GM18508 (cell line): ENCODE data around the gene GEMIN2.
"Not testable (repeated sequence)": the region's sequence is repeated elsewhere in the genome, so short reads cannot be mapped to it uniquely, and the experiment has no call there.

Experiments
- ATAC-seq: cut with Tn5 transposase; IDR thresholded peaks from one replicate; pipeline ENCODE4 v1.9.1; 2021; ENCODE audit warnings: moderate number of reproducible peaks; ENCODE audit not compliant: insufficient read depth, unreplicated experiment

The GEMIN2 gene, protein sequence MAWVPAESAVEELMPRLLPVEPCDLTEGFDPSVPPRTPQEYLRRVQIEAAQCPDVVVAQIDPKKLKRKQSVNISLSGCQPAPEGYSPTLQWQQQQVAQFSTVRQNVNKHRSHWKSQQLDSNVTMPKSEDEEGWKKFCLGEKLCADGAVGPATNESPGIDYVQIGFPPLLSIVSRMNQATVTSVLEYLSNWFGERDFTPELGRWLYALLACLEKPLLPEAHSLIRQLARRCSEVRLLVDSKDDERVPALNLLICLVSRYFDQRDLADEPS

DNA sequence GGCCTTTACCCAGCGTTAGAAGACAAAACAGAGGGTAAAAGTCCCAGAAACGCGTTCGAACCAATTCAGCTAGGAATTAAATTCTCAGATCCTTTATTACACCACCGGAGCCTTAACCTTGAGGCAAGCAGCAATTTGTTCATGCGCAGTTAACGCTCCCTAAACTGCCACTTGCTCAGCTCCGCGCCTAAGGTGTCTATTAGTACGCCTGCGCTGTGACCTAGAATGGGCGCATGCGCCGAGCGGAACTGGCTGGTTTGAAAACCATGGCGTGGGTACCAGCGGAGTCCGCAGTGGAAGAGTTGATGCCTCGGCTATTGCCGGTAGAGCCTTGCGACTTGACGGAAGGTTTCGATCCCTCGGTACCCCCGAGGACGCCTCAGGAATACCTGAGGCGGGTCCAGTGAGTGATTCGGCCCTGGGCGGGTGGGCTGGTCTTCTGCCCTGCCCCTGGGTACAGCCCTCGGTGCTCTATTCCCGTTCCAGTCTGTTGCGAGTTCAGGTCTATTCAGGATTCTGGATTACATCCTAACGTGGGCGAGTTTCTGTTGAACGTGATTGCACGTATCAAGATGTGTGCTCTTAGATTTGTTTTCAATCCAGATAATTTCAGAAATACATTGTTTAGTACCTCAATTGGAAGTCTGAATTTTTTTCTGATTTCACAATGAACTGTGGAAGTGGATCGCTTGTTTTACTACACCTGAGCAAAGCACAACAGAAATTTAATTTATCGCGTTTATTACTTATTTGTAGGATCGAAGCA, at the start of gene GEMIN2:
TSS of gene GEMIN2 (plus strand) at position 251 of the 766 bp plus-strand sequence. CDS start at position 267, 16 bp downstream.
- peak; percentile 80 for ATAC-seq

DNA sequence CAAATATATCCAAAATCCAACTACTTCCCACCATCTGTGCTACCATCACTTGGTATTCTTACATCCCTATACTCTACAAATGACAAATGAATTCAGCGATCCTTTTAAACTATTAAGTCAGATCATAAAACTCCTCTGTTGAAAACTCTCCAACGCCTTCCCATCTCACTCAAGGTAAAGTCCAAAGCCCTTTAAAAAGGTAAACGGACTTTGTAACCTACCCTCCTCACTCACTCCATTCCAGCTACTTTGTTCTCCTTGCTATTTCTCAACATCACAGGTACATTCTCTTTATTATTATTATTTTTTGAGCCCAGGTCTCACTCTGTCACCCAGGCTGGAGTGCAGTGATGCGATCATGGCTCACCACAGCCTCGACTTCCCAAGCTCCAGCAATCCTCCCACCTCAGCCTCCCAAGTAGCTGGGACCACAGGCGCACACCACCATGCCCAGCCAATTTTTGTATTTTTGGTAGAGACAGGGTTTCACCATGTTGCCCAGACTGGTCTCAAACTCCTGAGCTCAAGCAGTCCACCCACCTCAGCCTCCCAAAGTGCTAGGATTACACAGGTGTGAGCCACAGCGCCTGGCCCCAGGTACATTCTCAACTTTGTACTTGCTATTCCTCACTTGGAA, 44.8 kb upstream of the GEMIN2 start:
- ATAC-seq = not testable (repeated sequence)

DNA sequence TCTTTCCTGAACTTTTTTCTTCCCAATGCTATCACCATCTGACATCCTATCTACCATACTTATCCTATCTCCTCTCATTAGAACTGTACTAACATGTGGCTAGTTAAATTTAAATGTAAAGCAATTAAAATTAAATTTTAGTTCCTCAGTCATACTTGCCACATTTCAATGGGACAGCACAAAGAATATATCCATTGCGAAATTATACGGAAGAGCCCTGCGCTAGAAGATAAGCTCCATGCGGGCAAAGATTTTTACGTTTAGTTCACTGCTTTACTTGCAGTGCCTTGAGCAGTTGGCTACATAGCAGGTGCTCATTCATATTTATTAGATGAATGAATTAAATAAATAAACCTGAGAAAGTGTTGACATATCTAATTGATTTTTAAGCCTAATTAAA, 44.2 kb upstream of the GEMIN2 start:
- ATAC-seq = no peak

DNA sequence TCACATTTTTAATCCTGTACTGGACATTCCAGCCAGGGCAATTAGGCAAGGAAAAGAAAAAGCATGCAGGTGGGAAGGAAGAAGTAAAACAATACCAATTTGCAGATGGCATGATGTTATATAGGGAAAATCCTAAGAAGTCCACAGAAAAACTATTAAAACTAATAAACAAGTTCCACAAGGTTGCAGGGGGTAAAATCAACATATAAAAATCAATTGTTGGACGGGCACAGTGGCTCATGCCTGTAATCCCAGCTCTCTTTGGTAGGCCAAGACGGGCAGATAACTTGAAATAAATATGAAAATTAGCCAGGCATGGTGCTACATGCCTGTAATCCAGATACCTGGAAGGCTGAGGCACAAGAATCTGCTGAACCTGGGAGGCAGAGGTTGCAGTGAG, 43.0 kb upstream of the GEMIN2 start:
- no peak for ATAC-seq

DNA sequence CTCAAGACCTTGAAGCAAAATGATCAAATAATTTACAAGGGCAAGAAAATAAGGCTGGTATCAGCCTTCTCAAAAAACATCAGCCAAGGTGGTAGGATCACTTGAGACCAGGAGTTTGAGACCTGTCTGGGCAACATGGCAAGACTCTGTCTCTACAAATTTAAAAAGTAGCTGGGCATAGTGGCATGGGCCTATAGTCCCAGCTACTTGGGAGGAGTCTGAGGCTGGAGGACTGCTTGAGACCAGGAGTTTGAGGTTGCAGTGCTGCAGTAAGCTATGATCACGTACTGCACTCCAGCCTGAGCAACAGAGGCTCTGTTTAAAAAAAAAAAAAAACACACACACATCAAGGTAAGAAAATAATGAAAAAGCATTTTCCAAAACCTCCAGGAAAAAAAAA, 33.2 kb upstream of the GEMIN2 start:
- ATAC-seq = no peak

DNA sequence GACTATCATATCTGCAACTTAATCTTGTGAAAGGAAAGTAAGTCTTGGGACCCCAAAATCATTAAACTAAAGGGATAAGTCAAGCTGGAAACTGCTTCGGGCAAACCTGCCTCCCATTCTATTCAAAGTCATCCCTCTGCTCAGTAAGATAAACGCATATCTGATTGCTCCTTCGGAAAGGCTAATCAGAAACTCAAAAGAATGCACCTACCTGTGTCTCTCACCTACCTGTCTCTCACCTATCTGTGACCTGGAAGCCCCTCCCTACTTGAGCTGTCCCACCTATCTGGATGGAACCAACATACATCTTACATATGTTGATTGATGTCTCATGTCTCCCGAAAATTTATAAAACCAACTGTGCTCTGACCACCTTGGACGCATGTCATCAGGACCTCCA, 31.0 kb upstream of the GEMIN2 start:
- no peak for ATAC-seq

DNA sequence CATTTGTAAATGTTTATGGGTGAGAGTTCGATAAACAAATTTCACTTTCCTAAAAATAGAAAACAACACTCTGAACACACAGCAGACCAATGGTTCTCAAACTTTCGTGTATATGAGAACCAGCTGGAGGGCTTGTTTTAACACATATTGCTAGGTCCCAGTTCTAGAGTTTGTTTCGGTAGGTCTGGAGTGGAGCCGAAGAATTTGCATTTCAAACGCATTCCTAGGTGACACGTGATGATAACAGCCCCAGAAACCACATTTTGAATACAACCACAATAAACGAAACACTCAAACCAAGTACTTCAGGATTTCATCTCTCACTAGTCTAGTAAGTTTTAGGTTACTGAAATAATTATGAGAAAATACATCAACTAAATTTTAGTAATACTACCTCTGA, 28.2 kb upstream of the GEMIN2 start:
- ATAC-seq = no peak

DNA sequence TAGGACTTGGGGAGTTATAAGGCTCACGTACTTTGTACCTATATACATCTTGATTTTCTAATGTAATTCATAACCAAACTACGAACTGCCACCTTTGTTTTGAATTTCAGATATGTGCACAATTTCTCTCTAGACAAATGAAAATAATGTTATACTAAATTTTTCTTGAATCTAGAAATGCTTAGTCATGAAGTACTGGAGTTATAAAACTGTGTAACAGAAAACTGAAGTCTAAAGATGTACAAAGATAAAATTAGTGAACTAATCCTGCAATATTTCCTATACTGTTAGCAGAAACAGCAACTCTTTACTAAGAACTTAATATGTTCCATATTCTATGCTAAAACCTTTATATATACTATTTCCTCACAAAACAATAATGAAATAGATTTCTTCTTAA, 26.6 kb upstream of the GEMIN2 start:
- ATAC-seq = no peak

DNA sequence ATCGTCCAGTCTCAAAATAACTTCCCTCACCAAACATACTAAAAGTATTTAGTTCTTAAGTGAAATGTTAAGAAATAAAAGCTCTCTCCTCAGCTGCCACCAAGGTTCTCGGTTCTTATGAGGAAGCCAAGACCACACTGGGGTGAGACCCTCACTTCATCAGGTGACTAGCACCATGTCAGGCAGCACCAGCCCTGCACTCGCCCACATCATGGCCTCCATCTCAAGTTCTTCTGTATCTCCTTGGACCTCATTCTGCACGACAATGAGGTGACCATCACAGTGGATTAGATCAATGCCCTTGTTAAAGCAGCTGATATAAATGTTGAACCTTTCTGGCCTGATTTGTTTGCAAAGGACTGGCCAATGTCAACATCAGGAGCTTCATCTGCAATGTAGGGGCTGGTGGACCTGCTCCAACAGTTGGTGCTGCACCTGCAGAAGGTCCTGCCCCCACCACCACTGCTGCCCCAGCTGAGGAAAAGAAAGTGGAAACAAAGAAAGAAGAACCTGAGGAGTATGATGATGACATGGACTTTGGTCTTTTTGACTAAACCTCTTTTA, 23.5 kb upstream of the GEMIN2 start:
- no peak for ATAC-seq

DNA sequence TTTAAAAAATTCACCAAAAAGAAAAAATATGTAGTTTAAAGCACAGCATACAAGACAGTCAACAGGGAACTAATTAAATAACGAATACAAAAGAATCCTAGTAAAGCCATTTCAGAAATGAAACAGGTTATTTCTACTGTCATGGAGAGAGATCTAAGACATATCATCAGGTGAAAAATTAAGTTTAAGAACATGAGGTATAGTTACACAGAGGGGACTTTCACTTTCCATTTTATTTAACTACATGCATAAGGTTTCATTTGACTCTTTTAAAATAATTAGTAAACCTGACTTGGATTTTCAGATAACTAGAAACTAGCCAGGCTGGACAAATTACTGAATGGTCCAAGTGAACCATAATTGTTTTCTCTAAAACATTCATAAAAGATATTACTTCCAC, 22.4 kb upstream of the GEMIN2 start:
- no peak for ATAC-seq

DNA sequence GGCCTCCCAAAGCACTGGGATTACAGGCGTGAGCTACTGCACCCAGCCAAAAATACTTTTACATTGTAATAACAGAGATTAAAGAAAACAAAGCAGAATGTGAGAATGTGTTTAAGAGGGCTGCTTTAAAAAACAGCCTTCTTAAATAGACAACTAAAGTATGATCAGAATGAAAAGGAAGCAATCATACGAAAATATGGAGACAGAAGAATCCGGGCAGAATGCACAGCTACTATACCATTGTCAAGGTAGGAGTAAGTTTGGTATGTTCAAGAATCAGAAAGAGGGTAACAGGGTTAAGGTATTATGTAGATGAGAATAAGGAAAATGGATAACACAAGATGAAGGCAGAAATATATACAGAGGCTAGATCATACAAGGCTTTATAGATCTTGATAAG, 19.6 kb upstream of the GEMIN2 start:
- no peak for ATAC-seq

DNA sequence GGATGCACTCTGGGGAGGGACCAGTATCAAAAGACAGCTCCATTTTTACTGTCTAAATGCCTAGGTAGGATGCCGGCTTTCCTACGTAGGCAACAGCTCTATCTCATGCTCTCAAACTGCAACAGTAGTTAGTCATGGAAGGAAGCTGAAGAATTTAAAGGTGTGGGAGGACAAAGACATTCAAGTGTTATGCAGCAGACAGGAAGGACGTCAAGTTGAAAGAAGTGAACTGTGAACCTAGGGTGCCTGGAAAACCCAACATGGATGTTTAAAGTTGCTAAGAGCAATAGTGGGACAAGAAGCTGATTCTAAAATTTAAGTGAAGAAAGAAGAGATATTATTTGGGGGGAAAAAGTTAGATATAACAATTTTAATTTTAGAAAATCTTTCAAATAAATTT, 17.0 kb upstream of the GEMIN2 start:
- ATAC-seq = no peak

DNA sequence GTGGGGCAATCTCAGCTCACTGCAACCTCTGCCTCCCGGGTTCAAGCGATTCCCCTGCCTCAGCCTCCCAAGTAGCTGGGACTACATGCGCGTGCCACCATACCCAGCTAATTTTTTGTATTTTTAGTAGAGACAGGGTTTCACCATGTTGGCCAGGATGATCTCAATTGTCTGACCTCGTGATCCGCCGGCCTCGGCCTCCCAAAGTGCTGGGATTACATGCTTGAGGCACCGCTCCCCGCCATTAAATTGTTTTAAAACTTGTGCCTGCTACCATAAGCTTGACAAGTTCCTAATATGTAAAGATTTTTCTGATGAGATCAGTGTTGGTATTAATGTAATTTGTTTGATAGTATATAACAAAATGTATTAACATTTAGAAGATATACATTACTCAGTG, 14.9 kb upstream of the GEMIN2 start:
- not testable (repeated sequence) for ATAC-seq

DNA sequence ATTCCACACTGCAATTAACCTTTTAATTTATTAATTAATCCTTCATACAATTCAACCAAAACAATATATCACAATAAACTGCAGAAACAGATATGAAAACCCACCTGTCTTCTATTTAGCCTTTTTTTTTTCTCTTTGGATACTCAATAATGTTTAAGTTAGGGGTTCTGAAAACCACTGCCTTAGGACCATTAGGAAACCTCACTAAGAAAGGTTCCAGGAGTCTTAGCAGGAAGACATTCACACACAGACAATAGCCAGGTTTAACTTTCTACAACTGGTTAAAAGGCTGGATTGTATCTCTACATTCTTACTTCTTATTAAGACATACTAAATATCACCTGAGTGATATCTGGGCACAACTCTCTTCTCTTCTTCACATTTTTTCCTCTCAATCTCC, 14.4 kb upstream of the GEMIN2 start:
- no peak for ATAC-seq

DNA sequence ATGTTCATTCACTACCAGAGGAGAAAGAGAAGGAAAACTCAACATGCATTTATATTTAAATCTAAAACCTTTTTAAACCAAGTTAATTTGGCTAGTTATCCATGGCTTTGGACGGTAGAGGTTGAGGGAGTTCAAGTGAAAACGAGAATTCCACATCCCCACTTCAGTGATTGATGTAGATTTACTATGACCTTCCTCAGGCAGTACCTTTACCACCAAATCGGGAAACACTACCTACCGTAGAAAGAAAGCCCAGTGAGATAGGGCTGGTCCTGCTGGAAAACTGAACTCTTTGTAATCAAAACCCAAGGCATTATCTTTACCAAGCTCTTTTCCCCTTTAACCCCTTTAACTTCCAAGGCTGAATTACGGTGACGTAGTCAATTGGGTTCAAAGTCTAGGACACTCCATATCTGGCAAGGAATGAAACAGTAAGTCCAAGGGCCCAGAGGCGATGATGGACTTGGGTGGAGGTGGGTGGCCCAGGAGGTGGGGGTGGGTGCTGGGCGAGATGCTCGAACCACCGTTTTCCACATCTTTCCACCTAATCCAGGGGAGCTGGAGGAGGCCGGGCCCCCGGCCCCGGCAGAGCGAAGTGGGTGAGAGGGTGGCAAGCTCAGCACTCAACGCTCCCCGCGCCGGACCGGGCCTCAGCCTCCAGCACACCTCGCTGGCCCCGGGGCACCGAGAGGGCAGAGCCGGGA, 11.7 kb upstream of the GEMIN2 start:
- peak; percentile 4 for ATAC-seq

DNA sequence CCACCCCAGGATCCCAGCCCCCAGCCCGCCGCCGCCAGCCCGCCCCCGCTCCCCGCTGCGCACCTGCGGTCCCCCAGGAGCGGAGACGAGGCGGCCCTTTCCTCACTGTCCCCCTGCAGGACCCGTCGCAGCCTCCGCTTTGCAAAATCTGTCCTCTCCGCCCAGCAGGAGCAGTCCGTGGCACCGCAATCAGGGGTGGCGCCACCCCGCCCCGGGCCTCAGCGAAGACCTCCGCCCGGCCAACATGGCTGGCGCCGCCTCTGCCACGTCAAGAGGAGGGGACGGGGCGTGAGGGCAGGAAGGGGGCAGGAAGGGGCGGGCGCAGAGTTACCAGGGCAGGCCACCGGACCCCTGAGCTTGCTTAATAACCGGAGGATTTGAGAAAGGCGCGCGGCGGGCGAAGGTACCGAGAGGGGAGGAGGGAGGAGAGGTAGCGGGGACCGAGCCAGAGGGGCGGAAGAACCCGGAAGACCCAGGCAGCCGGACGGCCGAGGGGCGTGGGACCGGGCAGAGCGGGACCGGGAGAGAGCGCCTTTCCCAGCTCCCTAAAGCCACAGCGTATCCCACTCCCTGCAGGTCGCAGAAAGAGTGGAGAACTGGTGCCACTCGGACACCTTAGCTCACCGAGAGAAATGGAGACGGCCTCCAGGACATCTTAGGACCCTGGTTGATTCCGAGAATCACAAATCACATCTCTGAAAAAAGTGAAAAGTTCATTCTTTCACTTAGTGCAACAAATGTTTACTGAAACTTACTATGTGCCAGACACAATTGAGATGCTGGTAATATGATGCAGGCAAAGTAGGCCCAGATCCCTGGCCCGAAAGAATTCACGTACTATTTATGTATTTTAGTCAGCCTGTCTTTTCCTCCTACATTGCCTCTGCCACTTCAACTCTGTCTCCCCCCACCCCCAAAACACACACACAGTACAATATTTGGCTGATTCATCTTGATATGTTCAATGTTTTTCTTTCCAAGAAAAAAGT, 10.9 kb upstream of the GEMIN2 start, which contains the start of gene SEC23A:
TSS of gene SEC23A (minus strand) at position 267 of the 989 bp plus-strand sequence. CDS start 7,117 bp downstream, outside the sequence.
- ATAC-seq = peak; percentile 76

DNA sequence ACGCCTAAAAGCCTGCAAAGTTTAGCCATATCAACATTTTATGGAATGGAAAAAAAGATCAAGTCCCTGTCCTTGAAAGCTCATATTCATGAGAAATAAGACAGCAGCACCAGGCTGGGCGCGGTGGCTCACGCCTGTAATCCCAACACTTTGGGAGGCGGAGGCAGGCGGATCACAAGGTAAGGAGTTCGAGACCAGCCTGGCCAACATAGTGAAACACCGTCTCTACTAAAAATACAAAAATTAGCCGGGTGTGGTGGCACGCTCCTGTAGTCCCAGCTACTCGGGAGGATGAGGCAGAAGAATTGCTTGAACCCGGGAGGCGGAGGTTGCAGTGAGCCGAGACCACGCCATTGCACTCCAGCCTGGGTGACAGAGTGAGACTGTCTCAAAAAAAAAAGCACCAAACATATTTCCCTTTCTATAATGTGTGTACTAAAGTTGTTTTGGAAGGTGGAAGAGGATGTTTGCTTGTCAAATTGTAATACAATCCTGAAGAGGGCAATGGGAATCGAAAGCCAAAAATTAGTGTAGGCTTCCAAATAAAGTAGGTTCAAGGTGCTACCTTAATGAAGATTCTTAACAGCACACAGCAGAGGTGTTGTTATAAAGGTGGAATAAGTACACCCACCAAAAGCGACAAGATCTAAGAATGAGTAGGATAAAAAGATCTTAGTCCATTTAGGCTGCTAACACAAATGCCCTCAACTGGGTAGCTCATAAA, 9.9 kb upstream of the GEMIN2 start:
- not testable (repeated sequence) for ATAC-seq

DNA sequence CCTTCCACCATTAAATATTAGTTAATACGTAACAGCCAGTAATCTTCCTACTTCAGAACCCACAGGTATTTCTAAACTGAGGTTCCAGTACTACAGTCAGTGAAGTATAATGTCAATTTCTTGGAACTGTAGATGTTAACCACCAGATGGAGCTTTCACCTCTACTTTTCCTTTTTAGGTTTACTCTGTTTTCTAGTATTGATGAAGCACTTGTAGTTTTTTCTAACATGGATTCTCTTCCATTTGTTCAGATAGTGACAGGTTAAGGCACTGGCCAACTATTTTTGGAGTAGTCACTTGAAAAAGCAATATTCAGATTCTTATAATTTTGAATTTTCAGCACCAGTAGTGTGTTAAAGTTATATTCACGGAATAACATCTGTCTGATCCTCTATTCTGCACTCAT, 6.5 kb upstream of the GEMIN2 start:
- no peak for ATAC-seq

DNA sequence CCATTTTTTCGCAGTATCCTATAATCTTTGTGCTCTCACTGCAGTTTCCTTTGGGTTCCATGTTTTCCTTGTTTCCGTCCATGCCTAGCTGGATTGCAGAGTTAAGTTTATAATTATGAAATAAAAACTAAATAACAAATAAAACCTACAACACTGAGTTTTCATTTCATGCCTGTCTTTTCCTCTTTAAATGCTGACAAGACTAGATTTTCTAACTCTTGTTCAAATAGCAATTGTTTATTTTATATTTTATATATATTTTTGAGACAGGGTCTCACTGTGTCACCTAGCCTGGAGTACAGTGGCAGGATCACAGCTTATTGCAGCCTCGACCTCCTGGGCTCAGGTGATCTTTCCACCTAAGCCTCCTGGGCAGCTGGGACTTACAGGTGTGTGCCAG, 5.3 kb upstream of the GEMIN2 start:
- no peak for ATAC-seq
